Measurements from ENCODE around the gene TMEM108. TPM values are rescaled to one million over a fixed set of nuclear protein-coding genes. Genes with fewer than 3 reads are reported as not detected.

Gene TMEM108
- total RNA-seq, 4 donors from 2014 or later = 0.54 to 2.9 (median 1.4) TPM

- TF ChIP-seq POLR2A (IDR thresholded peaks at IDR 0.05) (no peak), CTCF (IDR thresholded peaks at IDR 0.05) (no peak)
- DNase-seq (ENCODE audit: low spot score in 2 of 2) = no peak
- intact Hi-C loops (cut with DNase I; ENCODE audit: low total_unique reads) = no loop called here
- no peak overlapping the region for H3K4me3 ChIP-seq (ENCODE audit: low read depth, poor library complexity, severe bottlenecking)
- 37% methylated on average over 3 of the region's 3 CpGs for WGBS, 2 donors
Observed at GRCh38 chr3:133077688-133078087, 39.5 kb downstream of the TMEM108 start.

GRCh38 chr3:133079621-133080020 is 41.4 kb downstream of the TMEM108 start:
- WGBS, 2 donors = 66 to 78% methylated on average over 3 of the region's 3 CpGs
- intact Hi-C loops (cut with DNase I; ENCODE audit: low total_unique reads) = no loop called here
- no peak for DNase-seq (ENCODE audit: low spot score in 2 of 2)
- TF ChIP-seq POLR2A (IDR thresholded peaks at IDR 0.05) = no peak
- no peak for TF ChIP-seq CTCF (IDR thresholded peaks at IDR 0.05)
- no peak overlapping the region for H3K4me3 ChIP-seq (ENCODE audit: low read depth, poor library complexity, severe bottlenecking)

- no peak for TF ChIP-seq CTCF (IDR thresholded peaks at IDR 0.05)
- TF ChIP-seq POLR2A (IDR thresholded peaks at IDR 0.05) = no peak
- no peak overlapping the region for H3K4me3 ChIP-seq (ENCODE audit: low read depth, poor library complexity, severe bottlenecking)
- no peak for DNase-seq (ENCODE audit: low spot score in 2 of 2)
- intact Hi-C loops (cut with DNase I; ENCODE audit: low total_unique reads) = no loop called here
- 94 to 97% methylated on average over 7 of the region's 7 CpGs for WGBS, 2 donors
Observed at GRCh38 chr3:133081016-133081415, 42.8 kb downstream of the TMEM108 start.

GRCh38 chr3:133083395-133083794 is 45.2 kb downstream of the TMEM108 start:
- 35 to 52% methylated on average over 1 of the region's 1 CpG for WGBS, 2 donors
- TF ChIP-seq POLR2A (IDR thresholded peaks at IDR 0.05) (no peak), CTCF (IDR thresholded peaks at IDR 0.05) (no peak)
- H3K4me3 ChIP-seq (ENCODE audit: low read depth, poor library complexity, severe bottlenecking) = no peak overlapping the region
- intact Hi-C loops (cut with DNase I; ENCODE audit: low total_unique reads) = no loop called here
- no peak for DNase-seq (ENCODE audit: low spot score in 2 of 2)

GRCh38 chr3:133089906-133090485 is 51.8 kb downstream of the TMEM108 start:
- no peak for DNase-seq (ENCODE audit: low spot score in 2 of 2)
- intact Hi-C loops (cut with DNase I; ENCODE audit: low total_unique reads) = no loop called here
- TF ChIP-seq CTCF (IDR thresholded peaks at IDR 0.05) (no peak), POLR2A (IDR thresholded peaks at IDR 0.05) (no peak)
- no peak overlapping the region for H3K4me3 ChIP-seq (ENCODE audit: low read depth, poor library complexity, severe bottlenecking)
- WGBS, 2 donors = 57 to 68% methylated on average over 2 of the region's 2 CpGs

GRCh38 chr3:133092681-133093080 is 54.5 kb downstream of the TMEM108 start:
- TF ChIP-seq CTCF (IDR thresholded peaks at IDR 0.05) = no peak
- no peak for TF ChIP-seq POLR2A (IDR thresholded peaks at IDR 0.05)
- no peak overlapping the region for H3K4me3 ChIP-seq (ENCODE audit: low read depth, poor library complexity, severe bottlenecking)
- intact Hi-C loops (cut with DNase I; ENCODE audit: low total_unique reads) = no loop called here
- WGBS, 2 donors = 85% methylated on average over 2 of the region's 2 CpGs
- DNase-seq (ENCODE audit: low spot score in 2 of 2) = no peak

Data from lower leg skin (tissue), 4 donors.